Vagina (tissue), 2 donors: Measurements from ENCODE around the gene CIAO2B.

Source experiments
- CTCF ChIP-seq, 3 experiments: fragments of 450-650 bp in 2 of 3; fragments of 200-600 bp in 1 of 3; sonication (generic) in 1 of 3; IDR thresholded peaks; one replicate each; pipeline ENCODE4 v1.5.1; 2017 to 2019; ENCODE audit warnings: antibody characterized with exemption in 3 of 3, mild to moderate bottlenecking in 2 of 3, moderate library complexity in 2 of 3
- POLR2A ChIP-seq, 2 donors: fragments of 450-650 bp; IDR thresholded peaks; one replicate each; pipeline ENCODE4 v1.6.1; 2017; ENCODE audit warnings: antibody characterized with exemption in 2 of 2, mild to moderate bottlenecking in 2 of 2, moderate library complexity in 2 of 2
- POLR2AphosphoS5 ChIP-seq, 2 donors: sonication (generic); formaldehyde crosslinking; IDR thresholded peaks; one replicate each; pipeline ENCODE4 v1.9.0; 2017; ENCODE audit warnings: antibody characterized with exemption in 2 of 2, mild to moderate bottlenecking in 2 of 2, low read depth in 1 of 2; ENCODE audit not compliant: insufficient read depth in 1 of 2

- no peak for TF ChIP-seq CTCF (IDR thresholded peaks at IDR 0.05)
- TF ChIP-seq POLR2AphosphoS5 (IDR thresholded peaks at IDR 0.05; ENCODE audit: insufficient read depth in 1 of 2, low read depth in 1 of 2), result no peak
- TF ChIP-seq POLR2A (IDR thresholded peaks at IDR 0.05), result no peak
These were observed 14.1 kb upstream of the CIAO2B start for GRCh38 chr16:66948134-66948836.
